ENCODE results near the gene UHRF2. TPM values are rescaled to one million over a fixed set of nuclear protein-coding genes. Genes with fewer than 3 reads are reported as not detected.

The UHRF2 gene
- total and polyA plus RNA-seq, 3 experiments from 2014 or later = 12.9 to 55.2 (median 50.8) TPM

DNA sequence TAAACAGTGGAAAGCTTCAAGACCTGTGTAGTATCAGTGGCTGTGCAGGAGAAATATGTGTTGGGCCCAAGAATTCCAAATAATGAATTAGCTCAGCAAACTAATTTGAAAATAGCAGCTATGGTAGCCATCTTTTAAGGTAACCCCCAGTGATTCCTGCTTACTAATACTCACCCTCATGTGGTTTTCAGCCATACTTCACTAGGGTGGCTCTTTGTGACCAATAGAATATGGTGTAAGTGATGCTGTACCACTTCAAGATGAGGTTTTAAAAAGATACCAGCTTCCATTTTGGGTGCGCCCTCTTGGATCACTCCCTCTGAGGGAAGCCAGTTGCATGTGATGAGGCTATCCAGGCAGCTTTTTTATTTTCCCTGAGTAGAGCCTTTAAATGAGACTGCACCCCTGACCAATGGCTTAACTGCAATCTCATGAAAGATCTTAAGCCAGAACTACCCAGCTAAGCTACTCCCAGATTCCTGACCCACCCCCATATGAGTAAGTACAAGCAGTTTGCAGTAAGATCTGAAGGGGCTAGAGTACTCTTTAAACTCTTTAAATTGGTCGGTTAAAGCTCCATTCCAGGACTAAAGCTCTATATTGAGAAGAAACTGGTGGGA lies 58.3 kb downstream of the UHRF2 start:
- H3K27me3 ChIP-seq (ENCODE audit: insufficient read depth, low read length, poor library complexity, severe bottlenecking) = no peaks in the 10 kb centered on the region
- Mint-ChIP-seq H3K27ac (no peak overlapping the region), H3K4me3 (no peak overlapping the region), H3K27me3 (no peaks in the 10 kb centered on the region), H3K4me1 (peaks cover 29 to 62% (median 56%) of the 10 kb centered on the region in 3 donors), H3K36me3 (peaks cover 0 to 47% (median 11%) of the 10 kb centered on the region in 3 donors), H3K9me3 (no peaks in the 10 kb centered on the region)
- no peak overlapping the region for H3K4me3 ChIP-seq (ENCODE audit: low read length)
- H3K4me1 ChIP-seq (ENCODE audit: insufficient read depth, low read length) = no peaks in the 10 kb centered on the region
- no peak overlapping the region for H3K27ac ChIP-seq (ENCODE audit: low read depth, low read length)
- ChIA-PET POLR2A (no interaction called here), CTCF (interaction anchor here (2.7 kb wide), 1 partner anchor 17 kb away, joined by 8 read pairs; no protein-coding TSS in a partner anchor)
- H3K36me3 ChIP-seq (ENCODE audit: insufficient read depth, low read length) = peaks cover 6% of the 10 kb centered on the region
- no peaks in the 10 kb centered on the region for H3K9me3 ChIP-seq (ENCODE audit: low read length)
- no peak for DNase-seq

DNA sequence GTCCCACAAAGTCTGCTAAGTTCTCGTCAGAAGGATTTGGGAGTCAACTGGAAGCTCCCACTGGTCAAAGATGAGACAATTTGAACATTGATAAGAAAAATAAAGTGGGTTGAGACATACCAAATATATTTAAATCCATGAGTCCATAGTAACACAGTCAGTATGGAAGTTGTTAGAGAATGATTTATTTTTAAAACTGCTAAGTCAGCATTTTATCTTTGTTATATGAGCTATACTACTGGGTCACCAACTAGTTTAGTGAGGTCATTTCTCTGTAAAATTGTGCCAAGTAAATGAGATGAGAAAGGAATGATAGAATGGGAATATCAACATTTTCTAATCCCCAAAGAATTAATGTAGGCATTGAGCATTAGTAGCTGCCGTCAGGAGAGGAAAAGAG lies 60.2 kb downstream of the UHRF2 start:
- Histone ChIP-seq H3K4me1 (ENCODE audit: insufficient read depth, low read length) (no peaks in the 10 kb centered on the region), H3K4me3 (ENCODE audit: low read length) (no peak overlapping the region), H3K27ac (ENCODE audit: low read depth, low read length) (no peak overlapping the region), H3K36me3 (ENCODE audit: insufficient read depth, low read length) (peaks cover 8% of the 10 kb centered on the region), H3K9me3 (ENCODE audit: low read length) (no peaks in the 10 kb centered on the region), H3K27me3 (ENCODE audit: insufficient read depth, low read length, poor library complexity, severe bottlenecking) (no peaks in the 10 kb centered on the region)
- peaks cover 23 to 47% (median 41%) of the 10 kb centered on the region in 3 donors for H3K4me1 Mint-ChIP-seq
- ChIA-PET CTCF (interaction anchor here (2.7 kb wide), 1 partner anchor 15 kb away, joined by 8 read pairs; no protein-coding TSS in a partner anchor), POLR2A (no interaction called here)
- H3K9me3 Mint-ChIP-seq = no peaks in the 10 kb centered on the region
- peak overlapping the region in 4 of 8 donors; percentile 8 to 68 (median 23) for H3K27ac Mint-ChIP-seq
- H3K27me3 Mint-ChIP-seq = no peaks in the 10 kb centered on the region
- no peak for DNase-seq
- peaks cover 0 to 33% (median 4%) of the 10 kb centered on the region in 3 donors for H3K36me3 Mint-ChIP-seq
- no peak overlapping the region for H3K4me3 Mint-ChIP-seq

DNA sequence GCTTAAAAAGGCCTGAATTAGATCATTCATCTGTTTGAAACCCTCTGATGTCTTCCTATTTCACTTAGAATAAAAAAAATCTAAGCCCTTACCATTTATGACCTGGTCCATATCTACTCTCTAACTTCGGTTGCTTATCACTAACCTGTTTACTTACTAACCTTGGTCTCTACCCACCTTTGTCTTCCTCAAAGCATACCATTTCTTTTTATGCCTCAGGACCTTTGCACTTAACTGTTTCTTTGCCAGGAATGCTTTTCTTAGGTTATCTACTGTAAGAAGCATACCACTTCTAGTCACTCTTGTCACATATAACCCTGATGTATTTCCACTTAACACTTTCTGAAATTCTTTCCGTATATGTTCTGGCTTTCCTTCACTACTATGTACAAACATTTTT lies 67.0 kb downstream of the UHRF2 start:
- Mint-ChIP-seq H3K9me3 (no peaks in the 10 kb centered on the region), H3K27me3 (no peaks in the 10 kb centered on the region), H3K27ac (no peak overlapping the region), H3K4me3 (no peak overlapping the region), H3K36me3 (peaks cover 0 to 37% (median 7%) of the 10 kb centered on the region in 3 donors), H3K4me1 (peaks cover 4 to 5% (median 4%) of the 10 kb centered on the region in 3 donors)
- Histone ChIP-seq H3K27ac (ENCODE audit: low read depth, low read length) (no peak overlapping the region), H3K4me3 (ENCODE audit: low read length) (no peak overlapping the region), H3K27me3 (ENCODE audit: insufficient read depth, low read length, poor library complexity, severe bottlenecking) (no peaks in the 10 kb centered on the region), H3K36me3 (ENCODE audit: insufficient read depth, low read length) (peaks cover 18% of the 10 kb centered on the region), H3K9me3 (ENCODE audit: low read length) (no peaks in the 10 kb centered on the region), H3K4me1 (ENCODE audit: insufficient read depth, low read length) (no peaks in the 10 kb centered on the region)
- DNase-seq = no peak
- ChIA-PET CTCF (no interaction called here), POLR2A (no interaction called here)

DNA sequence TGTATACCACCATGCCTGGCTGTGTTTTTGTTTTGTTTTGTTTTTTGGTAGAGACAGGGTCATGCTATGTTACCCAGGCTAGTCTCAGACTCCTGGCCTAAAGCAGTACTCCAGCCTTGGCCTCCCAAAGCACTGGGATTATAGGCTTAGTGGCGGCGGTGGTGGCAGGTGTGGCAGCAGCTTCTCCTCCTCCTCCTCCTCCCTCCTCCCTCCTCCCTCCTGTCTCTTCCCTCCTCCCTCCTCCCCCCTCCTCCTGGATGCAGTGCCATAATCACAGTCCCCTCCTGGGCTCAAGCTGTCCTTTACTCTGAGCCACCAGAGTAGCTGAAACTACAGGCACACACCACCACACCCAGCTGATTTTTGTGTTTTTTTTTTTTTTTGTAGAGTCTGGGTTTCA lies 71.2 kb downstream of the UHRF2 start:
- Histone ChIP-seq H3K27me3 (ENCODE audit: insufficient read depth, low read length, poor library complexity, severe bottlenecking) (no peaks in the 10 kb centered on the region), H3K36me3 (ENCODE audit: insufficient read depth, low read length) (peaks cover under 1% of the 10 kb centered on the region), H3K4me1 (ENCODE audit: insufficient read depth, low read length) (no peaks in the 10 kb centered on the region), H3K9me3 (ENCODE audit: low read length) (no peaks in the 10 kb centered on the region), H3K27ac (ENCODE audit: low read depth, low read length) (no peak overlapping the region), H3K4me3 (ENCODE audit: low read length) (no peak overlapping the region)
- POLR2A ChIA-PET = interaction anchor here (0.7 kb wide), 1 partner anchor 46 kb away, joined by 3 read pairs; no protein-coding TSS in a partner anchor
- H3K4me1 Mint-ChIP-seq = peaks cover 0 to 2% (median 2%) of the 10 kb centered on the region in 3 donors
- CTCF ChIA-PET = no interaction called here
- H3K27ac Mint-ChIP-seq = peak overlapping the region in 1 of 8 donors; percentile 30
- no peaks in the 10 kb centered on the region for H3K9me3 Mint-ChIP-seq
- H3K27me3 Mint-ChIP-seq = no peaks in the 10 kb centered on the region
- H3K4me3 Mint-ChIP-seq = no peak overlapping the region
- H3K36me3 Mint-ChIP-seq = peaks cover 3 to 50% (median 19%) of the 10 kb centered on the region in 3 donors
- no peak for DNase-seq

DNA sequence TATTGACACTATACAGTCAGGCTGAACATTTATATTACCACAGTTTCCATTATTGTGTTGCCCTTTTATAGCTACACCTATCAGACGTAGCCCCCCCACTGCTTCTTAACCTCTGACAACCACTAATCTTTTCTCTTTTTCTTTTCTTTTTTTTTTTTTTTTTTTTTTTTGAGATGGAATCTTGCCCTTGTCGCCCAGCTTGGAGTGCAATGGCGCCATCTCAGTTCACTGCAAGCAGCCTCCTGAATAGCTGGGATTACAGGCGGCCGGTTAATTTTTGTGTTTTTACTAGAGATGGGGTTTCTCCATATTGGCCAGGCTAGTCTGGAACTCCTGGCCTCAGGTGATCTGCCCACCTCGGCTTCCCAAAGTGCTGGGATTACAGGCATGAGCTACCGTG lies 75.4 kb downstream of the UHRF2 start:
- DNase-seq = no peak
- H3K9me3 Mint-ChIP-seq = no peaks in the 10 kb centered on the region
- no peaks in the 10 kb centered on the region for H3K4me1 ChIP-seq (ENCODE audit: insufficient read depth, low read length)
- peak overlapping the region in 1 of 8 donors; percentile 35 for H3K27ac Mint-ChIP-seq
- H3K27me3 Mint-ChIP-seq = no peaks in the 10 kb centered on the region
- H3K27ac ChIP-seq (ENCODE audit: low read depth, low read length) = no peak overlapping the region
- no peak overlapping the region for H3K4me3 ChIP-seq (ENCODE audit: low read length)
- H3K4me1 Mint-ChIP-seq = peaks cover 12 to 18% (median 17%) of the 10 kb centered on the region in 3 donors
- POLR2A ChIA-PET = interaction anchor here (0.6 kb wide), 2 partner anchors 30 to 134 kb away, joined by 5 to 8 read pairs; no protein-coding TSS in a partner anchor
- CTCF ChIA-PET = interaction anchor here (0.8 to 3.2 kb wide), 3 partner anchors 16 to 75 kb away, joined by 3 to 8 read pairs (median 8); partner anchors contain the start of gene UHRF2
- H3K9me3 ChIP-seq (ENCODE audit: low read length) = no peaks in the 10 kb centered on the region
- H3K4me3 Mint-ChIP-seq = no peak overlapping the region
- H3K36me3 ChIP-seq (ENCODE audit: insufficient read depth, low read length) = no peaks in the 10 kb centered on the region
- H3K36me3 Mint-ChIP-seq = peaks cover 3 to 68% (median 19%) of the 10 kb centered on the region in 3 donors
- no peaks in the 10 kb centered on the region for H3K27me3 ChIP-seq (ENCODE audit: insufficient read depth, low read length, poor library complexity, severe bottlenecking)

DNA sequence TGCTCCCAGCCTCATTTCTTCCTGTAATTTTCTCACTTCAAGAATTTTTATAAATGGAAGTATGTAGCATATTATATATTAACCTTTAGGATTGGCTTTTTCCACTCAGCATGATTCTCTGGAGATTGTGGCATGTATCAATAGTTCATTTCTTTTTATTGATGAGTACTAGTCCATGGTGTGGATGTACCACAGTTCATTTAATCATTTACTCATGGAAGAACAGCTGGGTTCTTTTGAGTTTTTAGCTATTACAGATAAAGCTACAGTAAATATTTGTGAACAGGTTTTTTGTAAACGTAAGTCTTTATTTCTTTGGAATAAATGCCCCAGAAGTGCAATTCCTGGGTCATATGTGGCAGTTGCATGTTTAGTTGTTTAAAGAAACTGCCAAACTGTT lies 76.1 kb downstream of the UHRF2 start:
- Mint-ChIP-seq H3K9me3 (no peaks in the 10 kb centered on the region), H3K36me3 (peaks cover 3 to 70% (median 22%) of the 10 kb centered on the region in 3 donors), H3K27ac (peak overlapping the region in 1 of 8 donors; percentile 41), H3K4me3 (no peak overlapping the region), H3K27me3 (no peaks in the 10 kb centered on the region), H3K4me1 (peaks cover 12 to 23% (median 23%) of the 10 kb centered on the region in 3 donors)
- Histone ChIP-seq H3K9me3 (ENCODE audit: low read length) (no peaks in the 10 kb centered on the region), H3K4me1 (ENCODE audit: insufficient read depth, low read length) (no peaks in the 10 kb centered on the region), H3K27me3 (ENCODE audit: insufficient read depth, low read length, poor library complexity, severe bottlenecking) (no peaks in the 10 kb centered on the region), H3K36me3 (ENCODE audit: insufficient read depth, low read length) (no peaks in the 10 kb centered on the region), H3K4me3 (ENCODE audit: low read length) (no peak overlapping the region), H3K27ac (ENCODE audit: low read depth, low read length) (no peak overlapping the region)
- ChIA-PET POLR2A (no interaction called here), CTCF (interaction anchor here (0.8 to 3.2 kb wide), 3 partner anchors 17 to 76 kb away, joined by 3 to 8 read pairs (median 8); partner anchors contain the start of gene UHRF2)
- no peak for DNase-seq

DNA sequence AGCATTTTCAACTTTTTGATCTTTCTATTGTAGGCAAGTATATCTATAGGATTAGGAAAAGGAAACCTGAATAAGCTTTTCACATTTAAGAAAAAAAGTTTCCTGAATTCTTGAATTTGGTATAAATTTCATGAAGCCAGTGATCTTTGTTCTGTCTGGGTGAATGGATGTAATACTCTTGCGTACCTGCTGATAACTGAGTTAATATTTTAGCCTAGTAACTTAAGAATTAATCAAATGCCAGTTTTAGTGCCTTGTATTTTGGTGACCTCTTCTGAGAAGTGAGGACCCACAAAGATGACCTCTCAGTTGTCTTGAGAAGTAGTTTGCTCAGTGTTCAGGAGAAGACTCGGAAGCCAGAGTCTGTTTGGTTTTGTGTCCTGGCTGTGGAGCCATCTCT lies 77.9 kb downstream of the UHRF2 start:
- Mint-ChIP-seq H3K27ac (peak overlapping the region in 1 of 8 donors; percentile 7), H3K4me3 (no peak overlapping the region), H3K36me3 (peaks cover 3 to 73% (median 17%) of the 10 kb centered on the region in 3 donors), H3K4me1 (peaks cover 15 to 23% (median 23%) of the 10 kb centered on the region in 3 donors), H3K9me3 (no peaks in the 10 kb centered on the region), H3K27me3 (no peaks in the 10 kb centered on the region)
- H3K4me3 ChIP-seq (ENCODE audit: low read length) = no peak overlapping the region
- CTCF ChIA-PET = no interaction called here
- DNase-seq = no peak
- POLR2A ChIA-PET = no interaction called here
- H3K4me1 ChIP-seq (ENCODE audit: insufficient read depth, low read length) = no peaks in the 10 kb centered on the region
- no peak overlapping the region for H3K27ac ChIP-seq (ENCODE audit: low read depth, low read length)
- H3K9me3 ChIP-seq (ENCODE audit: low read length) = no peaks in the 10 kb centered on the region
- H3K36me3 ChIP-seq (ENCODE audit: insufficient read depth, low read length) = peaks cover 5% of the 10 kb centered on the region
- no peaks in the 10 kb centered on the region for H3K27me3 ChIP-seq (ENCODE audit: insufficient read depth, low read length, poor library complexity, severe bottlenecking)

DNA sequence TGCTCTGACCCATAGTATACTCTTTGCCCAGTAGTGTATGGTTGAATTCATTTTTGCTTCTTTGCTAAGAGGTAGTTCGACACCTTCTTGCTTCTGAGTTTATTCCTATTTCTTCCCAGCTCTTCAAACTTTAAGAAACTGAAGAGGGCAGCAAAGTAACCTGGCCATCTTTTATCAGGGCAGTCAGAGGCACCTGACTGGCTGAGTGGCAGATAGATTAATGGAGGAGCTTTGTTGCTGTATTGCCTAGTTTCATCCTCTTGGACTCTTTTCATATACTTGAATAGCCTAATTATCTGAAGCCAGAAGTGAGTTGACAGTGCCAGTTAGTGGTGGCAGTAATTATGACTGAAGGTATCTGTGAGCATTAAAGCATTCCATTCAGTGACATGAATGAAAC lies 82.5 kb downstream of the UHRF2 start:
- peaks cover 12 to 18% (median 15%) of the 10 kb centered on the region in 3 donors for H3K4me1 Mint-ChIP-seq
- no peak for DNase-seq
- peaks cover 0 to 86% (median 21%) of the 10 kb centered on the region in 3 donors for H3K36me3 Mint-ChIP-seq
- H3K4me1 ChIP-seq (ENCODE audit: insufficient read depth, low read length) = no peaks in the 10 kb centered on the region
- no peaks in the 10 kb centered on the region for H3K27me3 ChIP-seq (ENCODE audit: insufficient read depth, low read length, poor library complexity, severe bottlenecking)
- H3K4me3 ChIP-seq (ENCODE audit: low read length) = no peak overlapping the region
- H3K27ac ChIP-seq (ENCODE audit: low read depth, low read length) = no peak overlapping the region
- CTCF ChIA-PET = interaction anchor here (0.8 kb wide), 1 partner anchor 29 kb away, joined by 3 read pairs; no protein-coding TSS in a partner anchor
- H3K27ac Mint-ChIP-seq = peak overlapping the region in 5 of 8 donors; percentile 2 to 79 (median 62)
- H3K9me3 ChIP-seq (ENCODE audit: low read length) = no peaks in the 10 kb centered on the region
- H3K36me3 ChIP-seq (ENCODE audit: insufficient read depth, low read length) = peaks cover 39% of the 10 kb centered on the region
- no peak overlapping the region for H3K4me3 Mint-ChIP-seq
- H3K9me3 Mint-ChIP-seq = no peaks in the 10 kb centered on the region
- POLR2A ChIA-PET = no interaction called here
- H3K27me3 Mint-ChIP-seq = no peaks in the 10 kb centered on the region
